Measurements from ENCODE around the gene SLC25A12.

The SLC25A12 gene

GRCh38 chr2:171883275-171883893, 10.7 kb downstream of the SLC25A12 start:
- DNase-seq = no peak

- no peak for DNase-seq
Observed at GRCh38 chr2:171882089-171882769, 11.8 kb downstream of the SLC25A12 start.

GRCh38 chr2:171880774-171881173, 13.3 kb downstream of the SLC25A12 start:
- no peak for DNase-seq

GRCh38 chr2:171879865-171880264, 14.2 kb downstream of the SLC25A12 start:
- DNase-seq = no peak

- DNase-seq = no peak
Observed at GRCh38 chr2:171878481-171878993, 15.5 kb downstream of the SLC25A12 start.

GRCh38 chr2:171874963-171875362, 19.1 kb downstream of the SLC25A12 start:
- DNase-seq = no peak

- DNase-seq = no peak
Observed at GRCh38 chr2:171874517-171874916, 19.5 kb downstream of the SLC25A12 start.

- DNase-seq = no peak
Observed at GRCh38 chr2:171864357-171864985, 29.6 kb downstream of the SLC25A12 start.

- no peak for DNase-seq
Observed at GRCh38 chr2:171862501-171862900, 31.5 kb downstream of the SLC25A12 start.

- no peak for DNase-seq
Observed at GRCh38 chr2:171858397-171858958, 35.6 kb downstream of the SLC25A12 start.

- DNase-seq = no peak
Observed at GRCh38 chr2:171855401-171855800, 38.6 kb downstream of the SLC25A12 start.

- DNase-seq = no peak
Observed at GRCh38 chr2:171852366-171852888, 41.6 kb downstream of the SLC25A12 start.

- DNase-seq = no peak
Observed at GRCh38 chr2:171847627-171848026, 46.4 kb downstream of the SLC25A12 start.

- no peak for DNase-seq
Observed at GRCh38 chr2:171846894-171847293, 47.1 kb downstream of the SLC25A12 start.

GRCh38 chr2:171841996-171842395, 52.0 kb downstream of the SLC25A12 start:
- no peak for DNase-seq

- no peak for DNase-seq
Observed at GRCh38 chr2:171837736-171838135, 56.3 kb downstream of the SLC25A12 start.

- DNase-seq = no peak
Observed at GRCh38 chr2:171836146-171836910, 57.7 kb downstream of the SLC25A12 start.

- no peak for DNase-seq
Observed at GRCh38 chr2:171835386-171835785, 58.7 kb downstream of the SLC25A12 start.

GRCh38 chr2:171834286-171834685, 59.8 kb downstream of the SLC25A12 start:
- no peak for DNase-seq

- DNase-seq = no peak
Observed at GRCh38 chr2:171832489-171832888, 61.6 kb downstream of the SLC25A12 start.

- DNase-seq = no peak
Observed at GRCh38 chr2:171830039-171830438, 64.0 kb downstream of the SLC25A12 start.

- DNase-seq = no peak
Observed at GRCh38 chr2:171824086-171824485, 70.0 kb downstream of the SLC25A12 start.
